Tibial artery (tissue), 4 donors: Measurements from ENCODE around the gene TOGARAM2.

Experiments
- DNase-seq, 2 donors: peaks; one replicate each; pipeline ENCODE4 v3.0.0-alpha.2; 2019
- H3K27ac ChIP-seq, 2 donors: fragments of 200-600 bp; sonication (generic) in 1 of 2; 1 replicate in 1 of 2; 2 replicates in 1 of 2; pipeline ENCODE4 v1.5.1; 2018 to 2019; ENCODE audit warnings: mild to moderate bottlenecking in 1 of 2
- H3K27me3 ChIP-seq, 2 donors: fragments of 200-600 bp; sonication (generic) in 1 of 2; one replicate each; pipeline versions ENCODE4 v1.5.1 to v1.6.0; 2016 to 2019
- H3K36me3 ChIP-seq, 3 donors: fragments of 200-600 bp; sonication (generic) in 2 of 3; one replicate each; pipeline ENCODE4 v1.5.1; 2016 to 2019; ENCODE audit warnings: mild to moderate bottlenecking in 2 of 3
- H3K4me1 ChIP-seq, 4 donors: fragments of 200-600 bp; sonication (generic) in 2 of 4; 1 replicate in 3 of 4; 2 replicates in 1 of 4; pipeline ENCODE4 v1.5.1; 2016 to 2019
- H3K4me3 ChIP-seq, 2 donors: fragments of 200-600 bp; sonication (generic) in 1 of 2; 1 replicate in 1 of 2; 2 replicates in 1 of 2; pipeline ENCODE4 v1.5.1; 2018 to 2019; ENCODE audit warnings: mild to moderate bottlenecking in 2 of 2
- H3K9me3 ChIP-seq, 3 donors: fragments of 200-600 bp; sonication (generic) in 1 of 3; one replicate each; pipeline ENCODE4 v1.5.1; 2016 to 2019
- intact Hi-C: fragments of 100-400 bp; cut with DNase I; formaldehyde crosslinking; loops from one replicate; pipeline ENCODE4 v1.15.0; 2023; ENCODE audit warnings: low total_unique reads
- TF ChIP-seq, protein P1 (sequence below), 2 experiments: fragments of 200-600 bp in 1 of 2; fragments of 450-650 bp in 1 of 2; IDR thresholded peaks; one replicate each; pipeline ENCODE4 v1.5.1; 2017 to 2019; ENCODE audit warnings: antibody characterized with exemption in 2 of 2, mild to moderate bottlenecking in 1 of 2, moderate library complexity in 1 of 2

The TOGARAM2 gene

DNA sequence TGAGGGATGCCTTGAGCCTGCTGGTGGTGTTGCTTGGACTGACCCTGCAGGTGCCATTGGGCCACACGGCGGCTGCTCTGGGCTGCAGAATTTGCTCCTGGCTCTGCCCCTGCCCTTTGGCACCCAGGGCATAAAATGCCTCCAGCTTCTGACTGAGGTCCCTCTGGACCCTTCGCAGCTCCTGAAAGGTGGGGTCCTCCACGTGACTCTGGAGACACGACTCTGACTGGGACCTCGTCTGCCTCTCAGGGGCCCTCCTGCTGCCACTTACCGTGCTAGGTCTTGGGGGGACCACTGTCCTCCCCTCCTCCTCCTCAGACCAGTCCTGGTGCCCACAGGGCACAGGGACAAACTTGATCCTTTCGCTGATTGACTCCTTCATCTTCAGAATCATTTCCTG, 91.2 kb downstream of the TOGARAM2 start:
- H3K4me1 ChIP-seq, result no peaks in the 10 kb centered on the region
- DNase-seq, result no peak
- H3K36me3 ChIP-seq, result no peaks in the 10 kb centered on the region
- H3K9me3 ChIP-seq, result no peaks in the 10 kb centered on the region
- intact Hi-C loops, result no loop called here
- no peaks in the 10 kb centered on the region for H3K27me3 ChIP-seq
- no peak overlapping the region for H3K27ac ChIP-seq
- TF ChIP-seq, protein P1, sequence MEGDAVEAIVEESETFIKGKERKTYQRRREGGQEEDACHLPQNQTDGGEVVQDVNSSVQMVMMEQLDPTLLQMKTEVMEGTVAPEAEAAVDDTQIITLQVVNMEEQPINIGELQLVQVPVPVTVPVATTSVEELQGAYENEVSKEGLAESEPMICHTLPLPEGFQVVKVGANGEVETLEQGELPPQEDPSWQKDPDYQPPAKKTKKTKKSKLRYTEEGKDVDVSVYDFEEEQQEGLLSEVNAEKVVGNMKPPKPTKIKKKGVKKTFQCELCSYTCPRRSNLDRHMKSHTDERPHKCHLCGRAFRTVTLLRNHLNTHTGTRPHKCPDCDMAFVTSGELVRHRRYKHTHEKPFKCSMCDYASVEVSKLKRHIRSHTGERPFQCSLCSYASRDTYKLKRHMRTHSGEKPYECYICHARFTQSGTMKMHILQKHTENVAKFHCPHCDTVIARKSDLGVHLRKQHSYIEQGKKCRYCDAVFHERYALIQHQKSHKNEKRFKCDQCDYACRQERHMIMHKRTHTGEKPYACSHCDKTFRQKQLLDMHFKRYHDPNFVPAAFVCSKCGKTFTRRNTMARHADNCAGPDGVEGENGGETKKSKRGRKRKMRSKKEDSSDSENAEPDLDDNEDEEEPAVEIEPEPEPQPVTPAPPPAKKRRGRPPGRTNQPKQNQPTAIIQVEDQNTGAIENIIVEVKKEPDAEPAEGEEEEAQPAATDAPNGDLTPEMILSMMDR (IDR thresholded peaks at IDR 0.05), result no peak
- H3K4me3 ChIP-seq, result no peak overlapping the region

- no peak overlapping the region for H3K27ac ChIP-seq
- no peak overlapping the region for H3K4me3 ChIP-seq
- DNase-seq, result no peak
- H3K4me1 ChIP-seq, result no peaks in the 10 kb centered on the region
- no peaks in the 10 kb centered on the region for H3K27me3 ChIP-seq
- H3K36me3 ChIP-seq, result no peaks in the 10 kb centered on the region
- TF ChIP-seq, protein P1 (IDR thresholded peaks at IDR 0.05), result no peak
- no peaks in the 10 kb centered on the region for H3K9me3 ChIP-seq
- intact Hi-C loops, result no loop called here
Observed at GRCh38 chr2:29072971-29073725, 92.0 kb downstream of the TOGARAM2 start.

DNA sequence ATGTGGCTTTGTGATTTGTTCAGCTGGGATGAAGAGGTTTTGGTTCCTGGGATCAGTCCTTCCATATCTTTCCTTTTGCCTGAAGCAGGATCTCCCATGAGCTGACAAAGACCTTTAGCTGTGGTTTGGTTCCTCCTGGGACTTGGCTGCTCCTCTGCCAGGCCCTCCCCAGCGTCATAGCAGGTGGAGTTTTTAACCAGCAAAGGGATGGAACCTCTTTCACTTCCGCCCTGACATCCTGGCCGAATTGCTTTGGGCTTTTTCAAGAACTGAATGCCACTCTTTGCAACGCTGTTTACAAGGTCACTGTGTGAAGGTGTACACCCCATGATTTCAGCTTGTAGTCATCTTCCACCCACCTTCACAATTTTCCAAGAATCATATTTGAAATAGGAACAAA, 92.8 kb downstream of the TOGARAM2 start:
- TF ChIP-seq, protein P1 (IDR thresholded peaks at IDR 0.05), result no peak
- Histone ChIP-seq H3K4me3 (no peak overlapping the region), H3K27me3 (no peaks in the 10 kb centered on the region), H3K27ac (no peak overlapping the region), H3K36me3 (no peaks in the 10 kb centered on the region), H3K9me3 (no peaks in the 10 kb centered on the region), H3K4me1 (no peaks in the 10 kb centered on the region)
- intact Hi-C loops, result no loop called here
- no peak for DNase-seq

GRCh38 chr2:29074411-29074810, 93.3 kb downstream of the TOGARAM2 start, which contains the start of gene PCARE:
Gene PCARE (minus strand): TSS chr2:29074523. CDS start chr2:29074261, 262 bp downstream.
- H3K36me3 ChIP-seq, result no peaks in the 10 kb centered on the region
- DNase-seq, result no peak
- H3K4me1 ChIP-seq, result no peaks in the 10 kb centered on the region
- H3K4me3 ChIP-seq, result no peak within 1 kb of the TSS
- H3K27ac ChIP-seq, result no peak within 1 kb of the TSS
- TF ChIP-seq, protein P1 (IDR thresholded peaks at IDR 0.05), result no peak
- H3K9me3 ChIP-seq, result no peaks in the 10 kb centered on the region
- intact Hi-C loops, result no loop called here
- H3K27me3 ChIP-seq, result no peaks in the 10 kb centered on the region

GRCh38 chr2:29075894-29076705, 95.0 kb downstream of the TOGARAM2 start:
- H3K4me3 ChIP-seq, result no peak overlapping the region
- H3K9me3 ChIP-seq, result peaks cover 0 to 11% (median 10%) of the 10 kb centered on the region in 3 donors
- no peaks in the 10 kb centered on the region for H3K36me3 ChIP-seq
- H3K4me1 ChIP-seq, result no peaks in the 10 kb centered on the region
- TF ChIP-seq, protein P1 (IDR thresholded peaks at IDR 0.05), result no peak
- intact Hi-C loops, result no loop called here
- no peaks in the 10 kb centered on the region for H3K27me3 ChIP-seq
- DNase-seq, result no peak
- no peak overlapping the region for H3K27ac ChIP-seq
